ENCODE measurements around the gene LNX1. TPM values are rescaled to one million over a fixed set of nuclear protein-coding genes. Genes with fewer than 3 reads are reported as not detected.

The LNX1 gene
- total and polyA plus RNA-seq, 9 of the 15 experiments (the other 6 are each of a cell fraction or from before 2014, with no cell fraction given) = 0.40 to 3.6 (median 2.2) TPM

- TF ChIP-seq CTCFL (IDR thresholded peaks at IDR 0.05; ENCODE audit: borderline replicate concordance, insufficient read depth, low read depth, low read length, poor library complexity, severe bottlenecking) (no peak), BRD9 (IDR thresholded peaks at IDR 0.05; ENCODE audit: low read depth, partially characterized antibody) (no peak), ZZZ3 (IDR thresholded peaks at IDR 0.05) (no peak), GATAD2B (IDR thresholded peaks at IDR 0.05; ENCODE audit: borderline replicate concordance) (no peak)
Observed at GRCh38 chr4:53520116-53520515, 71.2 kb downstream of the LNX1 start (continued).

GRCh38 chr4:53518807-53519206 is 72.5 kb downstream of the LNX1 start:
- ATAC-seq (no peak), DNase-seq (ENCODE audit: extremely low read depth in 1 of 4, low spot score in 3 of 4) (no peak), FAIRE-seq (no peak)
- Histone ChIP-seq H3K9ac (ENCODE audit: insufficient read depth in 1 of 2, low read depth in 2 of 2, low read length in 2 of 2) (no peak overlapping the region), H3K4me1 (replicated peaks in 1 of 2; ENCODE audit: control insufficient read depth in 2 of 2, insufficient read depth in 2 of 2, low read length in 2 of 2) (no peaks in the 10 kb centered on the region), H3K36me3 (ENCODE audit: control insufficient read depth, insufficient read depth, low read length) (no peaks in the 10 kb centered on the region), H3K27ac (ENCODE audit: extremely low read depth, low read depth, low read length) (no peak overlapping the region), H3K4me2 (ENCODE audit: insufficient read depth, low read length) (no peak overlapping the region), H3K9me1 (ENCODE audit: control insufficient read depth, insufficient read depth, low read length) (no peaks in the 10 kb centered on the region), H2AFZ (ENCODE audit: low read depth, low read length) (no peak overlapping the region), H3K4me3 (no peak overlapping the region), H3K27me3 (ENCODE audit: control insufficient read depth in 2 of 2, insufficient read depth in 2 of 2, low read length in 2 of 2) (peaks cover 9 to 31% of the 10 kb centered on the region in 2 experiments; a peak in 4 of 5 replicates), H3K9me3 (replicated peaks; ENCODE audit: control insufficient read depth, insufficient read depth, low read depth, low read length) (no peaks in the 10 kb centered on the region), H3K79me2 (ENCODE audit: control insufficient read depth, insufficient read depth, low read length) (no peaks in the 10 kb centered on the region), H4K20me1 (replicated peaks; ENCODE audit: control insufficient read depth, insufficient read depth, low read length) (no peaks in the 10 kb centered on the region)
- in situ Hi-C loops (cut with MboI) = no loop called here
- BruUV-seq (replicated peaks) = no TSS peak
- intact Hi-C loops (cut with micrococcal nuclease) = no loop called here
- ChIA-PET POLR2A (interaction anchor here (0.9 kb wide), 1 partner anchor 22 kb away, joined by 3 read pairs; no protein-coding TSS in a partner anchor), CTCF (ENCODE audit: low intra/inter-chr PET ratio) (no interaction called here)
- TF ChIP-seq BACH1 (tag; IDR thresholded peaks at IDR 0.05) (no peak), ZSCAN32 (CRISPR knock-in tag; IDR thresholded peaks at IDR 0.05) (no peak), MYBL2 (IDR thresholded peaks at IDR 0.05; ENCODE audit: low read depth) (no peak), MYBL2 (CRISPR knock-in tag; IDR thresholded peaks at IDR 0.05; ENCODE audit: borderline replicate concordance) (no peak)
- 0% methylated on average over 3 of the region's 3 CpGs for whole genome bisulfite sequencing (ENCODE audit: insufficient coverage, low coverage, missing lambda C conversion rate)
